Measurements from ENCODE around the gene KRT84. TPM values are rescaled to one million over a fixed set of nuclear protein-coding genes. Genes with fewer than 3 reads are reported as not detected.

KRT84 gene
- total and polyA plus RNA-seq, 9 of the 15 experiments (the other 6 are each of a cell fraction or from before 2014, with no cell fraction given), result not detected

DNA sequence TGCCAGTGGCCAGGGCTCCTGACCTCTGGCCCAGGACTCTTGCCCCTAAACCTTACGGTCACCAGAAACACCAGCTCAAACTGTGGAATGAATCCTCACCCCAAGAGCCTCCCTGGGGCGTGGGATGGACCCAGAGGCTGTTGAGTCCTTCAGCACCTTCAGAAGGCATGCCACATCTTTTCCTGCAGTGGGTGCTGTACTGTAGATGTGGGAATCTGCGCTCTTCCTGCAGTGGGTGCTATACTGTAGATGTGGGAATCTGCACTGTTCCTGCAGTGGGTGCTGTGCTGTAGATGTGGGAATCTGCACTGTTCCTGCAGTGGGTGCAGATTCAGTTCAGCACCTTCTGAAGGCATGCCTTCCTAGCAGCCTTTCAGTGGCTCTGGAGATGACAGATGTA, 19.5 kb upstream of the KRT84 start:
- no peak overlapping the region for H2AFZ ChIP-seq (ENCODE audit: low read depth, low read length)
- H3K79me2 ChIP-seq (ENCODE audit: control insufficient read depth, insufficient read depth, low read length), result no peaks in the 10 kb centered on the region
- in situ Hi-C loops (cut with MboI), result no loop called here
- H3K4me1 ChIP-seq (replicated peaks in 1 of 2; ENCODE audit: control insufficient read depth in 2 of 2, insufficient read depth in 2 of 2, low read length in 2 of 2), result no peaks in the 10 kb centered on the region
- no peaks in the 10 kb centered on the region for H4K20me1 ChIP-seq (replicated peaks; ENCODE audit: control insufficient read depth, insufficient read depth, low read length)
- TF ChIP-seq, protein P1, sequence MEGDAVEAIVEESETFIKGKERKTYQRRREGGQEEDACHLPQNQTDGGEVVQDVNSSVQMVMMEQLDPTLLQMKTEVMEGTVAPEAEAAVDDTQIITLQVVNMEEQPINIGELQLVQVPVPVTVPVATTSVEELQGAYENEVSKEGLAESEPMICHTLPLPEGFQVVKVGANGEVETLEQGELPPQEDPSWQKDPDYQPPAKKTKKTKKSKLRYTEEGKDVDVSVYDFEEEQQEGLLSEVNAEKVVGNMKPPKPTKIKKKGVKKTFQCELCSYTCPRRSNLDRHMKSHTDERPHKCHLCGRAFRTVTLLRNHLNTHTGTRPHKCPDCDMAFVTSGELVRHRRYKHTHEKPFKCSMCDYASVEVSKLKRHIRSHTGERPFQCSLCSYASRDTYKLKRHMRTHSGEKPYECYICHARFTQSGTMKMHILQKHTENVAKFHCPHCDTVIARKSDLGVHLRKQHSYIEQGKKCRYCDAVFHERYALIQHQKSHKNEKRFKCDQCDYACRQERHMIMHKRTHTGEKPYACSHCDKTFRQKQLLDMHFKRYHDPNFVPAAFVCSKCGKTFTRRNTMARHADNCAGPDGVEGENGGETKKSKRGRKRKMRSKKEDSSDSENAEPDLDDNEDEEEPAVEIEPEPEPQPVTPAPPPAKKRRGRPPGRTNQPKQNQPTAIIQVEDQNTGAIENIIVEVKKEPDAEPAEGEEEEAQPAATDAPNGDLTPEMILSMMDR (IDR thresholded peaks at IDR 0.05 in 2 of 3, conservative IDR thresholded peaks at IDR 0.05 in 1 of 3; ENCODE audit: insufficient read depth in 2 of 3, low read depth in 1 of 3, low read length in 3 of 3), result peak in 1 of 3 experiments; percentile 28; a peak in 1 of 6 replicates
- TF ChIP-seq POLR2H (tag; IDR thresholded peaks at IDR 0.05; ENCODE audit: low read depth) (no peak), MEF2A (IDR thresholded peaks at IDR 0.05; ENCODE audit: control insufficient read depth, low read depth, low read length) (no peak)
- H3K36me3 ChIP-seq (ENCODE audit: control insufficient read depth, insufficient read depth, low read length), result no peaks in the 10 kb centered on the region
- FAIRE-seq, result no peak
- no peak overlapping the region for H3K4me2 ChIP-seq (ENCODE audit: insufficient read depth, low read length)
- no peak for DNase-seq (ENCODE audit: extremely low read depth in 1 of 4, low spot score in 3 of 4)
- H3K9me3 ChIP-seq (replicated peaks; ENCODE audit: control insufficient read depth, insufficient read depth, low read depth, low read length), result no peaks in the 10 kb centered on the region
- no TSS peak for BruUV-seq (replicated peaks)
- H3K9me1 ChIP-seq (ENCODE audit: control insufficient read depth, insufficient read depth, low read length), result no peaks in the 10 kb centered on the region
- ChIA-PET CTCF (ENCODE audit: low intra/inter-chr PET ratio) (no interaction called here), POLR2A (interaction anchor here (0.9 kb wide), 1 partner anchor 18 kb away, joined by 3 read pairs; no protein-coding TSS in a partner anchor)
- H3K27me3 ChIP-seq (ENCODE audit: control insufficient read depth in 2 of 2, insufficient read depth in 2 of 2, low read length in 2 of 2), result peaks cover 0 to 69% of the 10 kb centered on the region in 2 experiments; a peak in 4 of 5 replicates
- H3K27ac ChIP-seq (ENCODE audit: extremely low read depth, low read depth, low read length), result no peak overlapping the region
- 3% methylated on average over 3 of the region's 3 CpGs for WGBS (ENCODE audit: insufficient coverage, low coverage, missing lambda C conversion rate)
- intact Hi-C loops (cut with micrococcal nuclease), result no loop called here
- no peak for ATAC-seq
- no peak overlapping the region for H3K9ac ChIP-seq (ENCODE audit: insufficient read depth in 1 of 2, low read depth in 2 of 2, low read length in 2 of 2)
- no peak overlapping the region for H3K4me3 ChIP-seq

DNA sequence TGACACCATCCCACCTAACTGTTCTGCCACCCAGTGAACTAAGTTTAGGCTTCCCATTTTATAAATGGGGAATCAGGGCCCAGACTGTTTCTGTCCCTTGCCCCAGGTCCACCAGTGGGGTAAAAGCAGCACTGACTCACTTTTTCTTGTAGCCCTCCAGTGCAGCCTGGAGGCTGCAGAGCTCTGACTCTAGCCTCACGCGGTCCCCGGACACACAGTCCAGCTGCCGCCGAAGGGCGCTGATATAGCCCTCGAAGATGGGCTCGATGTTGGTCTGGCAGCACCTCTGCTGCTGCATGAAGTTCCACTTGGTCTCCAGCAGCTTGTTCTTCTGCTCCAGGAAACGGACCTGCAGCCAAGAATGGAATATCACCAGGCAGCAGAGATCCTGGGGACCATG, 18.1 kb upstream of the KRT84 start:
- Histone ChIP-seq H3K27ac (ENCODE audit: extremely low read depth, low read depth, low read length) (no peak overlapping the region), H3K79me2 (ENCODE audit: control insufficient read depth, insufficient read depth, low read length) (no peaks in the 10 kb centered on the region), H3K27me3 (ENCODE audit: control insufficient read depth in 2 of 2, insufficient read depth in 2 of 2, low read length in 2 of 2) (peaks cover 0 to 77% of the 10 kb centered on the region in 2 experiments; a peak in 4 of 5 replicates), H3K4me3 (no peak overlapping the region), H4K20me1 (replicated peaks; ENCODE audit: control insufficient read depth, insufficient read depth, low read length) (no peaks in the 10 kb centered on the region), H3K9me1 (ENCODE audit: control insufficient read depth, insufficient read depth, low read length) (no peaks in the 10 kb centered on the region), H3K4me1 (replicated peaks in 1 of 2; ENCODE audit: control insufficient read depth in 2 of 2, insufficient read depth in 2 of 2, low read length in 2 of 2) (no peaks in the 10 kb centered on the region), H3K36me3 (ENCODE audit: control insufficient read depth, insufficient read depth, low read length) (no peaks in the 10 kb centered on the region), H3K4me2 (ENCODE audit: insufficient read depth, low read length) (no peak overlapping the region), H3K9me3 (replicated peaks; ENCODE audit: control insufficient read depth, insufficient read depth, low read depth, low read length) (no peaks in the 10 kb centered on the region), H2AFZ (ENCODE audit: low read depth, low read length) (no peak overlapping the region), H3K9ac (ENCODE audit: insufficient read depth in 1 of 2, low read depth in 2 of 2, low read length in 2 of 2) (no peak overlapping the region)
- DNase-seq (ENCODE audit: extremely low read depth in 1 of 4, low spot score in 3 of 4) (no peak), ATAC-seq (no peak), FAIRE-seq (no peak)
- in situ Hi-C loops (cut with MboI), result no loop called here
- POLR2A ChIA-PET, result interaction anchor here (0.9 kb wide), 1 partner anchor 548 kb away, joined by 3 read pairs; no protein-coding TSS in a partner anchor
- 0% methylated on average over 9 of the region's 9 CpGs for WGBS (ENCODE audit: insufficient coverage, low coverage, missing lambda C conversion rate)
- CTCF ChIA-PET (ENCODE audit: low intra/inter-chr PET ratio), result no interaction called here
- no TSS peak for BruUV-seq (replicated peaks)
- intact Hi-C loops (cut with micrococcal nuclease), result no loop called here
- no peak for TF ChIP-seq FOXM1 (IDR thresholded peaks at IDR 0.05; ENCODE audit: low read depth)
- TF ChIP-seq FOXM1 (CRISPR knock-in tag; IDR thresholded peaks at IDR 0.05; ENCODE audit: low read depth), result no peak
- no peak for TF ChIP-seq ZNF232 (CRISPR knock-in tag; IDR thresholded peaks at IDR 0.05)
- TF ChIP-seq, protein P2, sequence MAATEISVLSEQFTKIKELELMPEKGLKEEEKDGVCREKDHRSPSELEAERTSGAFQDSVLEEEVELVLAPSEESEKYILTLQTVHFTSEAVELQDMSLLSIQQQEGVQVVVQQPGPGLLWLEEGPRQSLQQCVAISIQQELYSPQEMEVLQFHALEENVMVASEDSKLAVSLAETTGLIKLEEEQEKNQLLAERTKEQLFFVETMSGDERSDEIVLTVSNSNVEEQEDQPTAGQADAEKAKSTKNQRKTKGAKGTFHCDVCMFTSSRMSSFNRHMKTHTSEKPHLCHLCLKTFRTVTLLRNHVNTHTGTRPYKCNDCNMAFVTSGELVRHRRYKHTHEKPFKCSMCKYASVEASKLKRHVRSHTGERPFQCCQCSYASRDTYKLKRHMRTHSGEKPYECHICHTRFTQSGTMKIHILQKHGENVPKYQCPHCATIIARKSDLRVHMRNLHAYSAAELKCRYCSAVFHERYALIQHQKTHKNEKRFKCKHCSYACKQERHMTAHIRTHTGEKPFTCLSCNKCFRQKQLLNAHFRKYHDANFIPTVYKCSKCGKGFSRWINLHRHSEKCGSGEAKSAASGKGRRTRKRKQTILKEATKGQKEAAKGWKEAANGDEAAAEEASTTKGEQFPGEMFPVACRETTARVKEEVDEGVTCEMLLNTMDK (IDR thresholded peaks at IDR 0.05; ENCODE audit: borderline replicate concordance, insufficient read depth, low read depth, low read length, poor library complexity, severe bottlenecking), result no peak
- no peak for TF ChIP-seq PTRF (tag; IDR thresholded peaks at IDR 0.05)
- TF ChIP-seq ZNF75A (CRISPR knock-in tag; IDR thresholded peaks at IDR 0.05), result no peak
- no peak for TF ChIP-seq MYC (IDR thresholded peaks at IDR 0.05; ENCODE audit: low read depth, low read length)
- TF ChIP-seq MYC (CRISPR knock-in tag; IDR thresholded peaks at IDR 0.05; ENCODE audit: borderline replicate concordance, low read depth), result no peak
- TF ChIP-seq RBM22 (IDR thresholded peaks at IDR 0.05; ENCODE audit: low read depth, low read length, poor library complexity, severe bottlenecking), result no peak
